NOMO-1 treated with dmso at 0.1 percent for 144 hours (cell line): ENCODE data around the gene SPDYE18.
"Not testable (repeated sequence)": the region's sequence is repeated elsewhere in the genome, so short reads cannot be mapped to it uniquely, and the experiment has no call there.

ENCODE experiments used
- DNase-seq: peaks from one replicate; lab custom pipeline; 2025; ENCODE audit not compliant: unreplicated experiment; lab: John Stamatoyannopoulos, UW

The SPDYE18 gene

DNA sequence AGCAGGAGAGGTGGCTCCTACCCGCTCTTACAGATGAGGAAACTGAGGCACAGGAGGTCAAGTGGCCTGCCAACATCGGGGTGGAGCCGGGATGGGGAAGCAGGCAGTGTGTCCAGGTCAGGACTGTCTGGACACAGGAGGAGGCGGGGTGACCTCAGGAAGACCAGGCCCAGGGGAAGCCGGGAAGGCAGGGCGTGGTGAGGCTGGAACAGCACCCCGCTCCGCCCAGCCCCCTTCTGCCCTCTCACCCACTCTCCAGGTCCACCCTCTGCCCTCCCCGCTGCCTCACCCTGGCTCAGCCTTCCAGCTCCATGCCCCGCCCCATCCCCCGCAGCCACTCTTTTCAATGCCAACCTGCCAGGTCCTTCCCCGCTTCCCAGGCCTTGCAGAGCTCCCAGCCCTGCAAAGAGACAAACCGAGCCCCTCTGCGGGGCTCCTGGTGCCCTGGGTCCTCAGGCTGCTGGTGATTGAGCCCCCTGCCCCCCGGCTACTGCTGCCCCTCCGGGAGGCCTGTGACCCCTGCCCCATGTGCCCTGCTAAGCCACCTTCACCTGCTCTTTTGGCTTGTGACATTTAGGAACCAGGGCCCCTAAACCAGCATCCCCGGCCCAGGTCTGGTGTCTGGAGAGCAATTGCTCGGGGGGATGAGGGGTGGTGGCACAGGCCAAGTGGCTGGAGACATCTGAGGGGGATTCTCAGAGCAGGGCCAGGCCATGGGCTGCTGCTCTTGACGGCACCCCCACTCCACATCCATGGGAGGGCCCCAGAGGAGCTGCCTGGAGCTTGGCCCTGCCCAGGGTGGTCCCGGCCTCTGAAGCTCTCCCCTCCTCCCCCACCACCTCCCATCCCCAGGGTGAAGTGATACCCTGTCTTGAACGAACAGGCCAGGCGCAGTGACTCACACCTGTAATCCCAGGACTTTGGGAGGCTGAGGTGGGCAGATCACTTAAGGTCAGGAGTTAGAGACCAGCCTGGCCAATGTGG is 55.9 kb downstream of the SPDYE18 start:
- not testable (repeated sequence) for DNase-seq

DNA sequence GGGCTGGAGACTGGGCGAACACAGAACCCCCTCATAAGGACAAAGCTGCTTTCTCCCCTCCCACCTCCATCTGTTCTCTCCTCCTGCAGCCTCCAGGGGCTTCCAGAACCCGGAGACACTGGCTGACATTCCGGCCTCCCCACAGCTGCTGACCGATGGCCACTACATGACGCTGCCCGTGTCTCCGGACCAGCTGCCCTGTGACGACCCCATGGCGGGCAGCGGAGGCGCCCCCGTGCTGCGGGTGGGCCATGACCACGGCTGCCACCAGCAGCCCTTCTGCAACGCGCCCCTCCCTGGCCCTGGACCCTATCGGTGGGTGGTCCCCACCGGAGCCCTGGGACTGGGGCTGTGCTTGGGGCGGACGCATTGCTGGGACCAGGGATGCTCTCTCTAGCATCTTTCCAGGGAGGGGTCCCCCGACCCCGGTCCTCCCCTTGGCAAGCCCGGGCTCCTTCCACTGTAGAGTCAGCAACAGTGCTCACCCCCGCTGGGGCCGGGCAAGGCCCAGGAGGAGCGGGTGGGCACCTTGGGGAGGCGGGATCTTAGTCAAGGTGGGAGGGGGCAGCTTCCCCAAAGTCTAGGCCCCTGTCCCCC is 56.8 kb downstream of the SPDYE18 start:
- not testable (repeated sequence) for DNase-seq

DNA sequence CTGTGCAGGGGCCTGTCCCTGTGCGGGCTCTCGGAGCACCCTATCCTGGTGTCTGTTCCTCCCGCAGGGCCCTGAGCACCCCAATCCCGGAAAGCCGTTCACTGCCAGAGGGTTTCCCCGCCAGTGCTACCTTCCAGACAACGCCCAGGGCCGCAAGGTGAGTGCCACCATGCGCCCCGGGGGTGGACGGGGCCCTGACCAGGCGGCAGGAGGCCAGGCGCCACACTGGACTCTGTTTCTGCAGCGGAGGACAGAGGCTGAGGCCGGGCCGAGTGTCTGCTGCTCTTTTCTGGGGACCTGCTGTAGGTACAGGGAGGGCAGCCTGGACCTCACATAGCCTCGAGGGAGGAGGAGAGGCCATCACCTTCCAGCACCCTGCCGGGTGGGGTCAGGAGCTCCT is 58.2 kb downstream of the SPDYE18 start:
- not testable (repeated sequence) for DNase-seq

DNA sequence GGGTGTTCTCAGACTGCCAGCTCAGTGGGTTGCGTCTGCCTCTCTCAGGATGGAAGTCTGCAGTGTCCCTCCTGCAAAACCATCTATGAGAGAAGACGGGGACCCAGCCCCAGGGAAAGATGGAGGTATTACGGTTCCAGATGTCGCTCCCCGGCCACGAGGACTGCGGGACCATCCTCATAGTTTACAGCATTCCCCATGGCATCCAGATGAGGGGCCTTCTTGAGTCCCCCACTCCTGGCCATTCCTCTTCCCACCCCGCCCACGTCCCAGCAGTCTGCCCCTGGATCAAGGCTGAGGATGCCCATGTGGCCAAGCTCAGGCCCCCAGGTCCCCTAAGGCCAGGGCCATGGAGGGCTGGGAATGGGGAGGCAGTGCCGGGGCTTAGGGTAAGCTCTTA is 59.1 kb downstream of the SPDYE18 start:
- not testable (repeated sequence) for DNase-seq

DNA sequence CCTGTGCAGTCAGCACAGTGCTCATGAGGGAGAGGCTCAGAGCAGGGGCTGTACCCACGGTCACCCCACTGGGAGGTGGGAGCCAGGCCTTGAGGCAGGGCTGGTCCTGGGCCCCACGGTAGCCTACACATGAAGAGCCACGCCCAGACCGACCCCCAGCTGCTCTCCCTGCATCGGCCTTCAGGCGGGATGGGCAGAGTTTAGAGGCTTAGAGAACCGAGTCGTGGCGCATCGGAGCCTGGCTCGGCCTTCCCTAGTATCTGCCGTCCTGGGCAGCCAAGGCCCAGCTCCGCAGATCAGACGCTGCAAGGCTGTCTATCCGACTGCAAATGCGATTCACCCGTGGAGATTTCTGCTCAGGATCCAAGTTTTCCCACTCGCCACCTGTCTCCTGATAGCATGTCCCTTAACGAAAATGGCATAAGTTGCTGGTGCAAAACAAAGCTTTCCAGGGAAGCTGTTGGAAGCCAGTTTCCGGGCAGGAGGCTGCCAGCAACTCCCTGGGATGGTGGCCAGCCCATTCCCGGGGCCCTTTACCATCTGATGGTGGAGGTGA is 59.6 kb downstream of the SPDYE18 start:
- not testable (repeated sequence) for DNase-seq

DNA sequence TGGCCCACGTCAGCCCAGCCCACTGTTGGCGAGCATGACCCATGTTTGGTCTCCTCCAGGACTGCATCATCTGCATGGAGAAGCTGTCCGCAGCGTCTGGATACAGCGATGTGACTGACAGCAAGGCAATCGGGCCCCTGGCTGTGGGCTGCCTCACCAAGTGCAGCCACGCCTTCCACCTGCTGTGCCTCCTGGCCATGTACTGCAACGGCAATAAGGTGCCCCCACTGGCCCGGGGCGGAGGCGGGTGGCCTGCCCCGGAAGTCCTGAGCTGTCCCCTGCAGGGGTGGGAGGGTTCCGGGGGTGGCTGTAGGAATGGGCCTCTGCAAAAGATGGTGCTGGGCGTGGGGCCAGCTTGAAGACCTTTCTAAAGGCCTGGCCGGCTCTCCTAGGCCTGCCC is 60.3 kb downstream of the SPDYE18 start:
- DNase-seq: not testable (repeated sequence)
